NT2/D1 (cell line): Measurements from ENCODE around the gene PCDHGB6.
A peak's percentile ranks its signal among the peaks of the same experiment; 100 is the strongest.
"Not testable (repeated sequence)": the region's sequence is repeated elsewhere in the genome, so short reads cannot be mapped to it uniquely, and the experiment has no call there.

ENCODE experiments used
- DNase-seq: peaks from one replicate; pipeline ENCODE4 v3.0.0-alpha.2; 2011; ENCODE audit warnings: low read depth, low spot score
- H3K27me3 ChIP-seq: 2 replicates; pipeline ENCODE4 v1.6.0; 2011; ENCODE audit warnings: mild to moderate bottlenecking; ENCODE audit not compliant: insufficient read length, insufficient read depth
- H3K36me3 ChIP-seq: 2 replicates; pipeline ENCODE4 v1.6.1; 2011; ENCODE audit warnings: mild to moderate bottlenecking, low read length, mixed read lengths; ENCODE audit not compliant: insufficient read depth, insufficient read length
- H3K4me1 ChIP-seq: 2 replicates; pipeline ENCODE4 v1.5.1; 2011; ENCODE audit not compliant: insufficient read depth, insufficient read length
- H3K4me3 ChIP-seq: 2 replicates; pipeline ENCODE4 v1.5.1; 2011; ENCODE audit warnings: low read depth; ENCODE audit not compliant: insufficient read length
- H3K9ac ChIP-seq: 2 replicates; pipeline ENCODE4 v1.6.0; 2011; ENCODE audit warnings: low read depth; ENCODE audit not compliant: insufficient read length
- H3K9me3 ChIP-seq: 2 replicates; pipeline ENCODE4 v1.5.1; 2011; ENCODE audit warnings: mild to moderate bottlenecking, low read length; ENCODE audit not compliant: insufficient read depth
- SUZ12 ChIP-seq: IDR thresholded peaks from 2 replicates; pipeline ENCODE4 v1.6.1; 2011; ENCODE audit not compliant: insufficient read length, insufficient read depth; ENCODE audit errors: extremely low read depth
- YY1 ChIP-seq: IDR thresholded peaks from 2 replicates; pipeline ENCODE4 v1.6.1; 2011; ENCODE audit not compliant: insufficient read length, insufficient read depth
- ZNF274 ChIP-seq: IDR thresholded peaks from 2 replicates; pipeline ENCODE4 v1.6.1; 2011; ENCODE audit warnings: mild to moderate bottlenecking, low read depth, low read length

Gene PCDHGB6

GRCh38 chr5:141407790-141408505, at the start of gene PCDHGB6:
PCDHGB6 (plus strand) TSS chr5:141408021; CDS start chr5:141408203, 182 bp downstream.
- Histone ChIP-seq H3K4me3 (peak within 1 kb of the TSS; percentile 53), H3K27me3 (peaks cover 17% of the 10 kb centered on the region), H3K9ac (peak within 1 kb of the TSS; percentile 56)
- H3K9me3 ChIP-seq, H3K4me1 ChIP-seq, H3K36me3 ChIP-seq: not testable (repeated sequence)
- DNase-seq, result peak; percentile 57

DNA sequence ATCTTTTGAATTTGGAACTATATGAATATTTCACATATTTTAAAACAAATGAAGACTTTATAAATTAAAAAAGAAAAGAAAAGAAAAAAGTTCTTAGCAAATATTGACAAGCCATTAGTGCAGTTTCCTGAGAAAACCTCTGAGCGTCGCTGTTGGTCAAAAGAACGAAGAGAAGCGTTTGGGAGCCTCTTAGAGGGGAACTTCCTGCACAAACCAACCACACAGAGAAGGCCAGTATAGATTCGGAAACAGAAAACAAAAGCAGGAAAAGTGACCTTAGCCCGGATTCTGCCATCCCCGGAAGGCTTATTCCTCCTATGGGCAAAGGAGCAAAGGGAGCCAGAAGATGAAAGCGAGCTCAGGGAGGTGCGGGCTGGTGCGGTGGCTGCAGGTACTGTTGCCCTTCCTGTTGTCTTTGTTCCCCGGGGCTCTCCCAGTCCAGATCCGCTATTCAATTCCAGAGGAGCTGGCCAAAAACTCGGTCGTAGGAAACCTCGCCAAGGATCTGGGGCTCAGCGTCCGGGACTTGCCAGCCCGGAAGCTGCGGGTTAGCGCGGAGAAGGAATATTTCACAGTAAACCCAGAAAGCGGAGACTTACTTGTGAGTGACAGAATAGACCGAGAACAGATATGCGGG, 47.9 kb upstream of the PCDHGB6 start, which contains the start of gene PCDHGB2:
Gene PCDHGB2, plus strand, starts transcription at position 205 of the 637 bp plus-strand sequence. Its CDS starts 142 bp downstream, at position 347.
- no peak for DNase-seq
- peaks cover 44% of the 10 kb centered on the region for H3K9me3 ChIP-seq
- TF ChIP-seq ZNF274, result no peak
- no peak for TF ChIP-seq SUZ12
- no peak for TF ChIP-seq YY1
- no peaks in the 10 kb centered on the region for H3K4me1 ChIP-seq
- no peak within 1 kb of the TSS for H3K9ac ChIP-seq
- H3K36me3 ChIP-seq, result no peaks in the 10 kb centered on the region
- H3K27me3 ChIP-seq, result no peaks in the 10 kb centered on the region
- no peak within 1 kb of the TSS for H3K4me3 ChIP-seq

DNA sequence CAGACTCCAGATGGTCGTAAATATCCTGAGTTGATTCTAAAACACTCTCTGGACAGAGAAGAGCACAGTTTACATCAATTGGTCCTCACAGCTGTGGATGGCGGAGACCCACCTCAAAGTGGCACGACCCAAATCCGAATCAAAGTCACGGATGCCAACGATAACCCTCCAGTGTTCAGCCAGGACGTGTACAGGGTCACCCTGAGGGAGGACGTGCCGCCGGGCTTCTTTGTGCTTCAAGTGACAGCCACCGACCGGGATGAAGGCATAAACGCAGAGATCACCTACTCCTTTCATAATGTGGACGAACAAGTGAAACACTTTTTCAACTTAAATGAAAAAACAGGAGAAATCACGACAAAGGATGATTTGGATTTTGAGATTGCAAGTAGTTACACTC, 47.1 kb upstream of the PCDHGB6 start:
- H3K9ac ChIP-seq, result no peak overlapping the region
- DNase-seq, result no peak
- peaks cover 45% of the 10 kb centered on the region for H3K9me3 ChIP-seq
- H3K4me1 ChIP-seq, result no peaks in the 10 kb centered on the region
- H3K4me3 ChIP-seq, result no peak overlapping the region
- H3K27me3 ChIP-seq, result no peaks in the 10 kb centered on the region
- TF ChIP-seq SUZ12, result no peak
- TF ChIP-seq ZNF274, result no peak
- no peak for TF ChIP-seq YY1
- no peaks in the 10 kb centered on the region for H3K36me3 ChIP-seq

GRCh38 chr5:141362719-141363118, 45.1 kb upstream of the PCDHGB6 start:
- Histone ChIP-seq H3K4me3 (no peak overlapping the region), H3K36me3 (no peaks in the 10 kb centered on the region), H3K27me3 (no peaks in the 10 kb centered on the region), H3K9ac (no peak overlapping the region), H3K9me3 (peaks cover 40% of the 10 kb centered on the region; the same call in 1 of the 2 replicates), H3K4me1 (no peaks in the 10 kb centered on the region)
- TF ChIP-seq SUZ12, result no peak
- no peak for TF ChIP-seq YY1
- no peak for TF ChIP-seq ZNF274
- no peak for DNase-seq

DNA sequence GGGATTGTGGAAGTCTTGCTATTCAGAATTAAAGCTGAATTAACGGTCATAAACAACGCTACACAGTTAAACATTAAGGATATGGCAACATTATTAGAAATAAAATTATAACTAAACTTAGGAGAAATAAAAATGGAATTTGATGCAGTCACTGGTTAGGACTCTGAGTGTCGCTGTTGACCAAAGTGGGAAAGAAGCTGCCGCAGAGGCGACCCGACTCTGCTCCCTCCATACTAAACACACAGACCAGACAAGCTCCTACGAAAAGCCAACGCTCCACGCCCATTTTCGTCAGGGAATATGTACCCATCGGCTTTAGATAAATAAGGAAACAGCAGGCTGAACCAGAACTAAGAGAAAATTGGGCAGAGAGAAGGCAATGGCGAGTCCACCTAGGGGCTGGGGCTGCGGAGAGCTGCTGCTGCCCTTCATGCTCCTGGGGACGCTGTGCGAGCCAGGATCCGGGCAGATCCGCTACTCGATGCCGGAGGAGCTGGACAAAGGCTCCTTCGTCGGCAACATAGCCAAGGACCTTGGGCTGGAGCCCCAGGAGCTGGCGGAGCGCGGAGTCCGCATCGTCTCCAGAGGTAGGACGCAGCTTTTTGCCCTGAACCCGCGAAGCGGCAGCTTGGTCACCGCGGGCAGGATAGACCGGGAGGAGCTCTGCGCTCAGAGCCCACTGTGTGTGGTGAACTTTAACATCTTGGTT, 43.7 kb upstream of the PCDHGB6 start, which contains the start of gene PCDHGA5:
Gene PCDHGA5, plus strand, starts transcription at position 211 of the 709 bp plus-strand sequence. Its CDS starts 169 bp downstream, at position 380.
- H3K9ac ChIP-seq, result no peak within 1 kb of the TSS
- H3K4me1 ChIP-seq, result no peaks in the 10 kb centered on the region
- no peak within 1 kb of the TSS for H3K4me3 ChIP-seq
- H3K36me3 ChIP-seq, result no peaks in the 10 kb centered on the region
- DNase-seq, result no peak
- no peaks in the 10 kb centered on the region for H3K27me3 ChIP-seq
- TF ChIP-seq SUZ12 (no peak), ZNF274 (no peak), YY1 (no peak)
- H3K9me3 ChIP-seq, result peaks cover 40% of the 10 kb centered on the region; the same call in 1 of the 2 replicates

DNA sequence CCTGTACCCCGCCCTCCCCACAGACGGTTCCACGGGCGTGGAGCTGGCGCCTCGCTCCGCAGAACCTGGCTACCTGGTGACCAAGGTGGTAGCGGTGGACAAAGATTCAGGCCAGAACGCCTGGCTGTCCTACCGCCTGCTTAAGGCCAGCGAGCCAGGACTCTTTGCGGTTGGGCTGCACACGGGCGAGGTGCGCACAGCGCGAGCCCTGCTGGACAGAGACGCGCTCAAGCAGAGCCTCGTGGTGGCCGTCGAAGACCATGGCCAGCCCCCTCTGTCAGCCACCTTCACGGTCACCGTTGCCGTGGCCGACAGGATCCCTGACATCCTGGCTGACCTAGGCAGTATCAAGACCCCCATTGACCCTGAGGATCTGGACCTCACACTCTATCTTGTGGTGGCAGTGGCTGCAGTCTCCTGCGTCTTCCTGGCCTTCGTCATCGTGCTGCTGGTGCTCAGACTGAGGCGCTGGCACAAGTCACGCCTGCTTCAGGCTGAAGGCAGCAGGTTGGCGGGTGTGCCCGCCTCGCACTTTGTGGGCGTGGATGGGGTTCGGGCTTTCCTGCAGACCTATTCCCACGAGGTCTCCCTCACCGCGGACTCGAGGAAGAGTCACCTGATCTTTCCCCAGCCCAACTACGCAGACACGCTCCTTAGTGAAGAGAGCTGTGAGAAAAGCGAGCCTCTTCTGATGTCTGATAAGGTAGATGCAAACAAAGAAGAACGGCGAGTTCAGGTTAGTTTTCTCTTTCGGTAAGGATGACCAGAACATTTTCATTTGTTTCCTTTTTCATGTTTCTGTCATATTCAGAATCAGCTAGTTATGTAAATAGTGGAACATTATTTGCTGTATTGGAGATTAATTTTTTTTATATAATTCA, 41.6 kb upstream of the PCDHGB6 start:
- DNase-seq, result no peak
- peaks cover 46% of the 10 kb centered on the region; the same call in 1 of the 2 replicates for H3K9me3 ChIP-seq
- no peaks in the 10 kb centered on the region for H3K27me3 ChIP-seq
- H3K4me3 ChIP-seq, result no peak overlapping the region
- H3K9ac ChIP-seq, result no peak overlapping the region
- H3K4me1 ChIP-seq, result no peaks in the 10 kb centered on the region
- TF ChIP-seq YY1, result no peak
- no peak for TF ChIP-seq ZNF274
- TF ChIP-seq SUZ12, result no peak
- no peaks in the 10 kb centered on the region for H3K36me3 ChIP-seq
